ENCODE data around the gene STK11IP. TPM values are rescaled to one million over a fixed set of nuclear protein-coding genes. Genes with fewer than 3 reads are reported as not detected.

Gene STK11IP
- total RNA-seq, 1 donor = 22.1 TPM

DNA sequence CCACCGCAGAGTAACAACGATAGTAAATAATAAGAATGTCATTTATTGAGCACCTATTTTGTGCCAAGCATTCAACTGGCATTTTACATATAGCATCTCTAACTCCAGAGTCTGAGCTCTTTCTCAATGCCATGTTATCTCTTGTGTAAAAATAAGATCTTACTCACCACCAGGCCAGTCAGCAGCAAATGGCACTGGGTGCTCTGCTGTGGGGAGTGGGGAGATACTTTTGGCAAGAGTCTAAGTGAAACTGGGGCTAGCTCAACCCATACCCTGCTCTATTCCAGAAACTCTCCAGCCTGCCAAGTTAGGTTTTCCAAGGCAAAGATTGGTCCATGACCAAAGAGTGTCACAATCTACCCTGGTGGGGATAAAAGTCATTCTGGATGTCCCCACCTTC is 24.8 kb downstream of the STK11IP start:
- Histone ChIP-seq H2AFZ (ENCODE audit: low read length) (no peak overlapping the region), H3K79me2 (ENCODE audit: insufficient read depth, low read length) (no peaks in the 10 kb centered on the region), H3K27ac (ENCODE audit: low read depth, low read length) (no peak overlapping the region), H3K36me3 (ENCODE audit: insufficient read depth, low read length) (no peaks in the 10 kb centered on the region), H3K4me1 (ENCODE audit: insufficient read depth, low read length) (no peaks in the 10 kb centered on the region), H3K9me3 (ENCODE audit: low read depth, low read length) (no peaks in the 10 kb centered on the region), H3K4me3 (ENCODE audit: insufficient read depth, low read length) (no peak overlapping the region), H3K27me3 (ENCODE audit: insufficient read depth, low read length) (peaks cover 8% of the 10 kb centered on the region), H4K20me1 (ENCODE audit: insufficient read depth, low read length) (no peaks in the 10 kb centered on the region), H3K4me2 (ENCODE audit: insufficient read depth, low read length) (no peak overlapping the region)
- DNase-seq (ENCODE audit: insufficient read length, low spot score, missing footprints) = no peak
- no peak for TF ChIP-seq CTCF (IDR thresholded peaks at IDR 0.05; ENCODE audit: extremely low read depth, low read depth, low read length)

- peak; percentile 64 for DNase-seq (ENCODE audit: insufficient read length, low spot score, missing footprints)
Observed at GRCh38 chr2:219624565-219624964, 26.9 kb downstream of the STK11IP start.

DNA sequence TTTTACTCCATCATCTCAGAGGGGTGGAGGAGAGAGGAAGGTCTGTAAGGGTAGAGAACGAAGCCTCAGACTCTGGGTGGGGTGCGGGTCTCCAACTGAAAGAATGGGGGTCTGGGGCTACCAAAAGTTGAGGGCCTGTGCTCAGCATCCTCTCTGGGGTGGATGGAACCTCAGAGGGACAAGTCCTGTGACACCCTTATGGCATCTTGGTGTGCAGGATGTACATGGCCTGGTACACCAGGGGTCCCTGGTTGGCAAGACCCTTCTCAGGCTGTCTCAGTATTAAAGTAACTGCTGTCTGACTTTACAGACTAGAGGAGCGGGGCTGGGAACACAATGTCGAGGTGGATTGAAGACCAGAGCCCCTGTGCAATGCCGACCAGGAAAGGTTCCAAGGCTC is 27.5 kb downstream of the STK11IP start:
- H2AFZ ChIP-seq (ENCODE audit: low read length) = no peak overlapping the region
- H3K27me3 ChIP-seq (ENCODE audit: insufficient read depth, low read length) = peaks cover 8% of the 10 kb centered on the region
- no peaks in the 10 kb centered on the region for H3K79me2 ChIP-seq (ENCODE audit: insufficient read depth, low read length)
- no peaks in the 10 kb centered on the region for H4K20me1 ChIP-seq (ENCODE audit: insufficient read depth, low read length)
- no peak overlapping the region for H3K4me2 ChIP-seq (ENCODE audit: insufficient read depth, low read length)
- no peaks in the 10 kb centered on the region for H3K4me1 ChIP-seq (ENCODE audit: insufficient read depth, low read length)
- TF ChIP-seq CTCF (IDR thresholded peaks at IDR 0.05; ENCODE audit: extremely low read depth, low read depth, low read length) = no peak
- no peaks in the 10 kb centered on the region for H3K36me3 ChIP-seq (ENCODE audit: insufficient read depth, low read length)
- H3K4me3 ChIP-seq (ENCODE audit: insufficient read depth, low read length) = no peak overlapping the region
- H3K27ac ChIP-seq (ENCODE audit: low read depth, low read length) = no peak overlapping the region
- no peaks in the 10 kb centered on the region for H3K9me3 ChIP-seq (ENCODE audit: low read depth, low read length)
- peak; percentile 76 for DNase-seq (ENCODE audit: insufficient read length, low spot score, missing footprints)

More at GRCh38 chr2:219624565-219624964, 26.9 kb downstream of the STK11IP start:
- Histone ChIP-seq H3K4me1 (ENCODE audit: insufficient read depth, low read length) (no peaks in the 10 kb centered on the region), H3K27ac (ENCODE audit: low read depth, low read length) (no peak overlapping the region), H2AFZ (ENCODE audit: low read length) (no peak overlapping the region), H3K27me3 (ENCODE audit: insufficient read depth, low read length) (peaks cover 8% of the 10 kb centered on the region), H3K79me2 (ENCODE audit: insufficient read depth, low read length) (no peaks in the 10 kb centered on the region), H3K4me3 (ENCODE audit: insufficient read depth, low read length) (no peak overlapping the region), H3K36me3 (ENCODE audit: insufficient read depth, low read length) (no peaks in the 10 kb centered on the region), H4K20me1 (ENCODE audit: insufficient read depth, low read length) (no peaks in the 10 kb centered on the region), H3K9me3 (ENCODE audit: low read depth, low read length) (no peaks in the 10 kb centered on the region), H3K4me2 (ENCODE audit: insufficient read depth, low read length) (no peak overlapping the region)
- no peak for TF ChIP-seq CTCF (IDR thresholded peaks at IDR 0.05; ENCODE audit: extremely low read depth, low read depth, low read length)

DNA sequence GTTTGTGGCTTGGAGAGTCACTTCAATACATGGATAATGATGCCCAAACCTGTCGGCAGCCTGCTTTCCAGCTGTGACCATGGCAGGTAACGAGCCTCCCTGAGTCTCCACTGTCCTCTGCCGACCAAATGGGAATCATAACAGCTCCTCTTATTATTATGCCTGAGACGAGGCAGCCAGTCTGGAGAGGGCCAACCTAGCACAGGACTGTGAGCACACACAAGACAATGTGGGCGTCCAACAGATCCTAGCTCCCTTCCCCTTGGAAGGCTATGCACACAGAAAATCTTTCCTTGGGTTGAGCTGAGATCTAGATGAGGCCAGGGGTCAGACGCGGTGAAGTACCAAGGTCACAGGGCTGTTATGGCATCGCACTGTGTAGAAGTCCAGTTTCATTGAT is 28.9 kb downstream of the STK11IP start:
- DNase-seq (ENCODE audit: insufficient read length, low spot score, missing footprints) = peak; percentile 89
- Histone ChIP-seq H3K4me3 (ENCODE audit: insufficient read depth, low read length) (no peak overlapping the region), H3K4me1 (ENCODE audit: insufficient read depth, low read length) (no peaks in the 10 kb centered on the region), H4K20me1 (ENCODE audit: insufficient read depth, low read length) (no peaks in the 10 kb centered on the region), H3K9me3 (ENCODE audit: low read depth, low read length) (no peaks in the 10 kb centered on the region), H3K4me2 (ENCODE audit: insufficient read depth, low read length) (no peak overlapping the region), H3K27ac (ENCODE audit: low read depth, low read length) (no peak overlapping the region), H2AFZ (ENCODE audit: low read length) (no peak overlapping the region), H3K27me3 (ENCODE audit: insufficient read depth, low read length) (peaks cover 8% of the 10 kb centered on the region), H3K79me2 (ENCODE audit: insufficient read depth, low read length) (no peaks in the 10 kb centered on the region), H3K36me3 (ENCODE audit: insufficient read depth, low read length) (no peaks in the 10 kb centered on the region)
- TF ChIP-seq CTCF (IDR thresholded peaks at IDR 0.05; ENCODE audit: extremely low read depth, low read depth, low read length) = no peak
